HL-60 (cell line): ENCODE measurements around the gene SLC51B.

Source experiments
- DNase-seq, 2 experiments: peaks; one replicate each; pipeline ENCODE4 v3.0.0-alpha.2; 2010 to 2020; ENCODE audit warnings: low read depth in 1 of 2, low spot score in 1 of 2
- H3K27ac ChIP-seq: fragments of 250-450 bp; sonication (Bioruptor Pico); replicated peaks from 2 replicates; pipeline ENCODE4 v1.5.1; 2020; ENCODE audit warnings: mild to moderate bottlenecking, moderate library complexity
- H3K27me3 ChIP-seq: fragments of 250-450 bp; sonication (Bioruptor Pico); 2 replicates; pipeline ENCODE4 v1.5.1; 2021; ENCODE audit warnings: mild to moderate bottlenecking, moderate library complexity; ENCODE audit not compliant: insufficient read depth, poor library complexity, severe bottlenecking
- H3K4me3 ChIP-seq: replicated peaks from 2 replicates; pipeline ENCODE4 v1.5.1; 2011; ENCODE audit warnings: mild to moderate bottlenecking, control low read depth, low read length; ENCODE audit not compliant: insufficient read depth
- CTCF ChIP-seq: IDR thresholded peaks from one replicate; pipeline ENCODE4 v1.5.1; 2011; ENCODE audit warnings: low read length, control low read depth, inconsistent platforms; ENCODE audit not compliant: insufficient read depth
- GABPA ChIP-seq: IDR thresholded peaks from 2 replicates; pipeline ENCODE4 v1.6.1; 2012; ENCODE audit warnings: low read depth
- POLR2AphosphoS5 ChIP-seq: IDR thresholded peaks from 2 replicates; pipeline ENCODE4 v1.6.1; 2012; ENCODE audit warnings: low read depth
- REST ChIP-seq: IDR thresholded peaks from 2 replicates; pipeline ENCODE4 v1.6.1; 2012; ENCODE audit warnings: low read depth; ENCODE audit not compliant: insufficient replicate concordance
- SPI1 ChIP-seq: IDR thresholded peaks from 2 replicates; pipeline ENCODE4 v1.6.1; 2012; ENCODE audit warnings: low read depth, mild to moderate bottlenecking, borderline replicate concordance

SLC51B gene

GRCh38 chr15:65079580-65079979, 34.4 kb downstream of the SLC51B start:
- H3K27me3 ChIP-seq = peaks cover 19% of the 10 kb centered on the region
- no peak overlapping the region for H3K27ac ChIP-seq
- TF ChIP-seq SPI1 (no peak), REST (no peak), POLR2AphosphoS5 (no peak), GABPA (no peak), CTCF (no peak)
- DNase-seq = no peak
- H3K4me3 ChIP-seq = no peak overlapping the region

GRCh38 chr15:65081270-65081669, 36.1 kb downstream of the SLC51B start:
- peaks cover 22% of the 10 kb centered on the region for H3K27me3 ChIP-seq
- no peak for DNase-seq
- TF ChIP-seq CTCF (no peak), SPI1 (no peak), GABPA (no peak), REST (no peak), POLR2AphosphoS5 (no peak)
- no peak overlapping the region for H3K4me3 ChIP-seq
- no peak overlapping the region for H3K27ac ChIP-seq

- no peak overlapping the region for H3K27ac ChIP-seq
- H3K4me3 ChIP-seq = no peak overlapping the region
- TF ChIP-seq SPI1 (no peak), GABPA (no peak), CTCF (no peak)
- peaks cover 22% of the 10 kb centered on the region for H3K27me3 ChIP-seq
- DNase-seq = no peak
Measured at GRCh38 chr15:65081758-65082157, 36.6 kb downstream of the SLC51B start.

- TF ChIP-seq REST (no peak), GABPA (no peak), SPI1 (no peak), POLR2AphosphoS5 (no peak), CTCF (no peak)
- no peak overlapping the region for H3K4me3 ChIP-seq
Measured at GRCh38 chr15:65082303-65082953, 37.2 kb downstream of the SLC51B start.

More at GRCh38 chr15:65082303-65082953, 37.2 kb downstream of the SLC51B start:
- Histone ChIP-seq H3K27ac (no peak overlapping the region), H3K27me3 (peaks cover 22% of the 10 kb centered on the region)
- DNase-seq = no peak
